ENCODE data around the gene DNPEP. TPM values are rescaled to one million over a fixed set of nuclear protein-coding genes. Genes with fewer than 3 reads are reported as not detected.

The DNPEP gene
- total RNA-seq, 2 donors from 2014 or later = 42.7 to 51.2 TPM

- Histone ChIP-seq H3K36me3 (peaks cover 5% of the 10 kb centered on the region), H3K4me1 (ENCODE audit: control insufficient read depth in 1 of 2, low read depth in 2 of 2) (peaks cover 9 to 47% of the 10 kb centered on the region in 2 donors), H3K27me3 (replicated peaks; ENCODE audit: insufficient read depth) (no peaks in the 10 kb centered on the region), H3K9me3 (no peaks in the 10 kb centered on the region), H3K4me3 (no peak overlapping the region), H3K27ac (peak overlapping the region in 1 of 2 donors; percentile 8)
- TF ChIP-seq CTCF (IDR thresholded peaks at IDR 0.05) = no peak
- no peak for DNase-seq (ENCODE audit: low spot score)
- ATAC-seq (ENCODE audit: insufficient number of reproducible peaks, low FRiP score, low read depth) = no peak
These were observed 35.3 kb upstream of the DNPEP start for GRCh38 chr2:219422952-219423534.

- peaks cover 21 to 64% of the 10 kb centered on the region in 2 donors for H3K4me1 ChIP-seq (ENCODE audit: control insufficient read depth in 1 of 2, low read depth in 2 of 2)
- ATAC-seq (ENCODE audit: insufficient number of reproducible peaks, low FRiP score, low read depth) (no peak), DNase-seq (ENCODE audit: low spot score) (no peak)
- no peak overlapping the region for H3K4me3 ChIP-seq
- H3K9me3 ChIP-seq = no peaks in the 10 kb centered on the region
- H3K36me3 ChIP-seq = peaks cover 4% of the 10 kb centered on the region
- no peaks in the 10 kb centered on the region for H3K27me3 ChIP-seq (replicated peaks; ENCODE audit: insufficient read depth)
- no peak overlapping the region for H3K27ac ChIP-seq
- no peak for TF ChIP-seq CTCF (IDR thresholded peaks at IDR 0.05)
These were observed 33.6 kb upstream of the DNPEP start for GRCh38 chr2:219421323-219421722.

- H3K27ac ChIP-seq = no peak overlapping the region
- no peak for ATAC-seq (ENCODE audit: insufficient number of reproducible peaks, low FRiP score, low read depth)
- H3K27me3 ChIP-seq (replicated peaks; ENCODE audit: insufficient read depth) = no peaks in the 10 kb centered on the region
- H3K9me3 ChIP-seq = no peaks in the 10 kb centered on the region
- H3K4me1 ChIP-seq (ENCODE audit: control insufficient read depth in 1 of 2, low read depth in 2 of 2) = peaks cover 21 to 67% of the 10 kb centered on the region in 2 donors
- no peak for DNase-seq (ENCODE audit: low spot score)
- H3K4me3 ChIP-seq = no peak overlapping the region
- no peaks in the 10 kb centered on the region for H3K36me3 ChIP-seq
- TF ChIP-seq CTCF (IDR thresholded peaks at IDR 0.05) = no peak
These were observed 33.0 kb upstream of the DNPEP start for GRCh38 chr2:219420687-219421086.

GRCh38 chr2:219419331-219420197 lies 31.9 kb upstream of the DNPEP start:
- ATAC-seq (ENCODE audit: insufficient number of reproducible peaks, low FRiP score, low read depth) = no peak
- H3K4me1 ChIP-seq (ENCODE audit: control insufficient read depth in 1 of 2, low read depth in 2 of 2) = peaks cover 19 to 56% of the 10 kb centered on the region in 2 donors
- H3K4me3 ChIP-seq = peak overlapping the region; percentile 62
- no peak for TF ChIP-seq CTCF (IDR thresholded peaks at IDR 0.05)
- peak overlapping the region; percentile 60 to 80 for H3K27ac ChIP-seq
- H3K9me3 ChIP-seq = no peaks in the 10 kb centered on the region
- no peaks in the 10 kb centered on the region for H3K27me3 ChIP-seq (replicated peaks; ENCODE audit: insufficient read depth)
- H3K36me3 ChIP-seq = no peaks in the 10 kb centered on the region
- no peak for DNase-seq (ENCODE audit: low spot score)

GRCh38 chr2:219419012-219419324 lies 31.3 kb upstream of the DNPEP start:
- Histone ChIP-seq H3K27ac (peak overlapping the region; percentile 60 to 80), H3K4me3 (peak overlapping the region; percentile 62), H3K36me3 (no peaks in the 10 kb centered on the region), H3K27me3 (replicated peaks; ENCODE audit: insufficient read depth) (no peaks in the 10 kb centered on the region), H3K9me3 (no peaks in the 10 kb centered on the region), H3K4me1 (ENCODE audit: control insufficient read depth in 1 of 2, low read depth in 2 of 2) (peaks cover 18 to 50% of the 10 kb centered on the region in 2 donors)
- DNase-seq (ENCODE audit: low spot score) = no peak
- no peak for ATAC-seq (ENCODE audit: insufficient number of reproducible peaks, low FRiP score, low read depth)
- TF ChIP-seq CTCF (IDR thresholded peaks at IDR 0.05) = no peak

Data from thoracic aorta (tissue), 2 donors.